ENCODE results near the gene CUTA. TPM values are rescaled to one million over a fixed set of nuclear protein-coding genes. Genes with fewer than 3 reads are reported as not detected.

CUTA gene
- total and polyA plus RNA-seq, 2 of the 13 experiments (the other 11 are each of a cell fraction or from before 2014, with no cell fraction given), result 170 to 180 TPM

DNA sequence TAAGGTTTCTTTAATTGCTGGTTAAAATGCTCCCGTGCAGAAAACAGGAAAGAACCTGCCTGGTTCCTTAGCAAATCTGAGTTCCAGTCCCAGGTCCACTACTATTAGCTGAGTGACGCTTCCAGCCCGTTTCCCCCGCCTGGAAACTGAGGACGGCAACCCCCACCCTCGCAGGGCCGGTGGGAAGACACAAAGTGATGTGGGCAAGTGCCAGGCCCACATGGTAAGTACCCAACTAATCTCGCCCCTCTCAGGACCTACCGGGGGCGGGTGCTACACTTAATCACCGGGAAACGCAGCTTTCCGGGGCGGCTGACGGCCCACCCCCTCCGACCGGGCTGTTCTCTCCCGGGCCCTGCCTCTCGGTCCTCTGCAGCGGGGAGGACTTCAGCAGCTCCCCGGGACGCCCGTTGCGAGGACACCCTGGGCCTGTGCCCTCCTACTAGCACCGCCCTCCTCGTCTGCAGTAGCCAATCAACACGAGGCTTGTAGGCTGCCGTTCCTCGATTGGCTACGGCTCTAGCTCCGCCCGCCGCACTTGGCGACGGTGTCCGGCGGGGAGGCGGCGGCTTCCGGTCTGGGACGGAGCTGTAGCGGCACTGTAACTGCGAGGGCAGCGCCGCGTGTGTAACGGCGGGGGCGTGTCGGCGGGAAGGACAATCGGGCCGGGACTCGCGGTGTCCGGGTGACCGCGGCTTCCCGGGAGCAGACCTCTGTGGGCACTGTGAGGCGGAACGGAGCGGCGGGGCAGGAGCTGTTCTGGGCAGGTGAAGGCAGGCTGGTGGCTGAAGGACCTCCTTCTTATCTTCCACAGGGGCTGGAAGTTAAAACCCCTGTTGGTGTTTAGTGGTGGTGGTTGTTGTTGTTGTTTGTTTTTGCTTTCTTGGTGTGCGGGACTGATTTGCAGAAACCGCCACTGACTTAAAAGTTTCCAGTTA, 36.4 kb upstream of the CUTA start, which contains the start of gene ZBTB9 (continued):
- TF ChIP-seq ZBTB3 (CRISPR knock-in tag; IDR thresholded peaks at IDR 0.05; ENCODE audit: borderline replicate concordance, low read depth) (peak; percentile 82; the same call in 1 of the 2 replicates), ZKSCAN8 (CRISPR knock-in tag; IDR thresholded peaks at IDR 0.05; ENCODE audit: borderline replicate concordance) (peak; percentile 86; the same call in 1 of the 2 replicates), KMT2A (CRISPR knock-in tag; IDR thresholded peaks at IDR 0.05) (peak; percentile 91), GLMP (CRISPR knock-in tag; IDR thresholded peaks at IDR 0.05; ENCODE audit: borderline replicate concordance) (no peak), ZBTB49 (CRISPR knock-in tag; IDR thresholded peaks at IDR 0.05; ENCODE audit: borderline replicate concordance) (no peak), ZBTB21 (CRISPR knock-in tag; IDR thresholded peaks at IDR 0.05) (no peak; the same call in 1 of the 2 replicates), RORA (CRISPR knock-in tag; IDR thresholded peaks at IDR 0.05) (no peak), MTA1 (CRISPR knock-in tag; IDR thresholded peaks at IDR 0.05; ENCODE audit: borderline replicate concordance) (no peak), ARNT (IDR thresholded peaks at IDR 0.05) (no peak), ZNF496 (CRISPR knock-in tag; IDR thresholded peaks at IDR 0.05; ENCODE audit: insufficient replicate concordance) (no peak), THAP8 (CRISPR knock-in tag; IDR thresholded peaks at IDR 0.05; ENCODE audit: borderline replicate concordance) (peak; percentile 89; the same call in 1 of the 2 replicates)
- TF ChIP-seq, protein P1, sequence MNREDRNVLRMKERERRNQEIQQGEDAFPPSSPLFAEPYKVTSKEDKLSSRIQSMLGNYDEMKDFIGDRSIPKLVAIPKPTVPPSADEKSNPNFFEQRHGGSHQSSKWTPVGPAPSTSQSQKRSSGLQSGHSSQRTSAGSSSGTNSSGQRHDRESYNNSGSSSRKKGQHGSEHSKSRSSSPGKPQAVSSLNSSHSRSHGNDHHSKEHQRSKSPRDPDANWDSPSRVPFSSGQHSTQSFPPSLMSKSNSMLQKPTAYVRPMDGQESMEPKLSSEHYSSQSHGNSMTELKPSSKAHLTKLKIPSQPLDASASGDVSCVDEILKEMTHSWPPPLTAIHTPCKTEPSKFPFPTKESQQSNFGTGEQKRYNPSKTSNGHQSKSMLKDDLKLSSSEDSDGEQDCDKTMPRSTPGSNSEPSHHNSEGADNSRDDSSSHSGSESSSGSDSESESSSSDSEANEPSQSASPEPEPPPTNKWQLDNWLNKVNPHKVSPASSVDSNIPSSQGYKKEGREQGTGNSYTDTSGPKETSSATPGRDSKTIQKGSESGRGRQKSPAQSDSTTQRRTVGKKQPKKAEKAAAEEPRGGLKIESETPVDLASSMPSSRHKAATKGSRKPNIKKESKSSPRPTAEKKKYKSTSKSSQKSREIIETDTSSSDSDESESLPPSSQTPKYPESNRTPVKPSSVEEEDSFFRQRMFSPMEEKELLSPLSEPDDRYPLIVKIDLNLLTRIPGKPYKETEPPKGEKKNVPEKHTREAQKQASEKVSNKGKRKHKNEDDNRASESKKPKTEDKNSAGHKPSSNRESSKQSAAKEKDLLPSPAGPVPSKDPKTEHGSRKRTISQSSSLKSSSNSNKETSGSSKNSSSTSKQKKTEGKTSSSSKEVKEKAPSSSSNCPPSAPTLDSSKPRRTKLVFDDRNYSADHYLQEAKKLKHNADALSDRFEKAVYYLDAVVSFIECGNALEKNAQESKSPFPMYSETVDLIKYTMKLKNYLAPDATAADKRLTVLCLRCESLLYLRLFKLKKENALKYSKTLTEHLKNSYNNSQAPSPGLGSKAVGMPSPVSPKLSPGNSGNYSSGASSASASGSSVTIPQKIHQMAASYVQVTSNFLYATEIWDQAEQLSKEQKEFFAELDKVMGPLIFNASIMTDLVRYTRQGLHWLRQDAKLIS (CRISPR knock-in tag; IDR thresholded peaks at IDR 0.05), result peak; percentile 59; the same call in 1 of the 2 replicates
- TF ChIP-seq, protein P2, sequence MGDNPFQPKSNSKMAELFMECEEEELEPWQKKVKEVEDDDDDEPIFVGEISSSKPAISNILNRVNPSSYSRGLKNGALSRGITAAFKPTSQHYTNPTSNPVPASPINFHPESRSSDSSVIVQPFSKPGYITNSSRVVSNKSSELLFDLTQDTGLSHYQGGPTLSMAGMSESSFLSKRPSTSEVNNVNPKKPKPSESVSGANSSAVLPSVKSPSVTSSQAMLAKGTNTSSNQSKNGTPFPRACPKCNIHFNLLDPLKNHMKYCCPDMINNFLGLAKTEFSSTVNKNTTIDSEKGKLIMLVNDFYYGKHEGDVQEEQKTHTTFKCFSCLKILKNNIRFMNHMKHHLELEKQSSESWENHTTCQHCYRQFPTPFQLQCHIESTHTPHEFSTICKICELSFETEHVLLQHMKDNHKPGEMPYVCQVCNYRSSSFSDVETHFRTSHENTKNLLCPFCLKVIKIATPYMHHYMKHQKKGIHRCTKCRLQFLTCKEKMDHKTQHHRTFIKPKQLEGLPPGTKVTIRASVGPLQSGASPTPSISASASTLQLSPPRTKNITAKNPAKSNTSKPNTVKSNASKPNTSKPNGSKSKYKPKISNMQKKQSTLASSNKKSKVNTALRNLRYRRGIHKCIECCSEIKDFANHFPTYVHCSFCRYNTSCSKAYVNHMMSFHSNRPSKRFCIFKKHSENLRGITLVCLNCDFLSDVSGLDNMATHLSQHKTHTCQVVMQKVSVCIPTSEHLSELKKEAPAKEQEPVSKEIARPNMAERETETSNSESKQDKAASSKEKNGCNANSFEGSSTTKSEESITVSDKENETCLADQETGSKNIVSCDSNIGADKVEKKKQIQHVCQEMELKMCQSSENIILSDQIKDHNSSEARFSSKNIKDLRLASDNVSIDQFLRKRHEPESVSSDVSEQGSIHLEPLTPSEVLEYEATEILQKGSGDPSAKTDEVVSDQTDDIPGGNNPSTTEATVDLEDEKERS (CRISPR knock-in tag; IDR thresholded peaks at IDR 0.05), result peak; percentile 94
- TF ChIP-seq, protein P3, sequence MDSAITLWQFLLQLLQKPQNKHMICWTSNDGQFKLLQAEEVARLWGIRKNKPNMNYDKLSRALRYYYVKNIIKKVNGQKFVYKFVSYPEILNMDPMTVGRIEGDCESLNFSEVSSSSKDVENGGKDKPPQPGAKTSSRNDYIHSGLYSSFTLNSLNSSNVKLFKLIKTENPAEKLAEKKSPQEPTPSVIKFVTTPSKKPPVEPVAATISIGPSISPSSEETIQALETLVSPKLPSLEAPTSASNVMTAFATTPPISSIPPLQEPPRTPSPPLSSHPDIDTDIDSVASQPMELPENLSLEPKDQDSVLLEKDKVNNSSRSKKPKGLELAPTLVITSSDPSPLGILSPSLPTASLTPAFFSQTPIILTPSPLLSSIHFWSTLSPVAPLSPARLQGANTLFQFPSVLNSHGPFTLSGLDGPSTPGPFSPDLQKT (CRISPR knock-in tag; IDR thresholded peaks at IDR 0.05; ENCODE audit: borderline replicate concordance), result no peak; the same call in 1 of the 2 replicates

Measured in HepG2 (cell line).